H9 (cell line): Measurements from ENCODE around the gene ANKRD23. TPM values are rescaled to one million over a fixed set of nuclear protein-coding genes. Genes with fewer than 3 reads are reported as not detected.

ENCODE experiments used
- DNase-seq: peaks from one replicate; pipeline ENCODE4 v3.0.0-alpha.2; 2017
- H2AFZ ChIP-seq: one replicate; pipeline ENCODE4 v1.6.1; 2013; ENCODE audit warnings: mild to moderate bottlenecking, low read length, control low read depth, moderate library complexity
- H2AK5ac ChIP-seq: 2 replicates; pipeline ENCODE4 v1.6.1; 2013; ENCODE audit warnings: low read length, control low read depth, mixed read lengths; ENCODE audit not compliant: insufficient read length
- H2BK120ac ChIP-seq: one replicate; pipeline ENCODE4 v1.6.1; 2013; ENCODE audit warnings: low read depth, mild to moderate bottlenecking, low read length, control low read depth, inconsistent platforms; ENCODE audit not compliant: poor library complexity, severe bottlenecking
- H2BK12ac ChIP-seq: 2 replicates; pipeline ENCODE4 v1.6.1; 2013; ENCODE audit warnings: low read length, control low read depth, mixed read lengths, low read depth; ENCODE audit not compliant: insufficient read length
- H2BK15ac ChIP-seq: 2 replicates; pipeline ENCODE4 v1.6.1; 2013; ENCODE audit warnings: low read depth, low read length, control low read depth
- H2BK20ac ChIP-seq: one replicate; pipeline ENCODE4 v1.6.1; 2013; ENCODE audit warnings: low read depth, mild to moderate bottlenecking, low read length, control low read depth, inconsistent platforms; ENCODE audit not compliant: poor library complexity, severe bottlenecking
- H2BK5ac ChIP-seq: 2 replicates; pipeline ENCODE4 v1.6.1; 2013; ENCODE audit warnings: low read length, control low read depth, mixed read lengths; ENCODE audit not compliant: insufficient read length
- H3K14ac ChIP-seq: 2 replicates; pipeline ENCODE4 v1.6.1; 2013; ENCODE audit warnings: low read length, control low read depth; ENCODE audit not compliant: insufficient read depth
- H3K18ac ChIP-seq: 2 replicates; pipeline ENCODE4 v1.6.1; 2013; ENCODE audit warnings: low read depth, mild to moderate bottlenecking, mixed read lengths, low read length, control low read depth; ENCODE audit not compliant: insufficient read length
- H3K23ac ChIP-seq: 2 replicates; pipeline ENCODE4 v1.6.1; 2013; ENCODE audit warnings: low read length, control low read depth, mixed read lengths, low read depth; ENCODE audit not compliant: insufficient read length
- H3K23me2 ChIP-seq: 2 replicates; pipeline ENCODE4 v1.6.1; 2013; ENCODE audit warnings: low read depth, mild to moderate bottlenecking, mixed read lengths, low read length, control low read depth; ENCODE audit not compliant: insufficient read length, poor library complexity, severe bottlenecking
- H3K27ac ChIP-seq: 2 replicates; pipeline ENCODE4 v1.5.1; 2013; ENCODE audit warnings: low read length, control low read depth, mixed read lengths, low read depth; ENCODE audit not compliant: insufficient read length
- H3K27me3 ChIP-seq: 2 replicates; pipeline ENCODE4 v1.6.1; 2013; ENCODE audit warnings: low read length, control low read depth, inconsistent platforms; ENCODE audit not compliant: insufficient read depth
- H3K4ac ChIP-seq: 2 replicates; pipeline ENCODE4 v1.6.1; 2013; ENCODE audit warnings: low read depth, mild to moderate bottlenecking, control low read depth, inconsistent platforms, low read length, moderate library complexity
- H3K4me1 ChIP-seq: 2 replicates; pipeline ENCODE4 v1.6.1; 2013; ENCODE audit warnings: low read length, control low read depth, inconsistent platforms; ENCODE audit not compliant: insufficient read depth
- H3K4me2 ChIP-seq: 2 replicates; pipeline ENCODE4 v1.6.1; 2013; ENCODE audit warnings: low read length, control low read depth, mixed read lengths; ENCODE audit not compliant: insufficient read length, insufficient read depth
- H3K56ac ChIP-seq: 2 replicates; pipeline ENCODE4 v1.6.1; 2013; ENCODE audit warnings: low read depth, mild to moderate bottlenecking, mixed read lengths, low read length, control low read depth; ENCODE audit not compliant: insufficient read length
- H3K79me1 ChIP-seq: 2 replicates; pipeline ENCODE4 v1.6.1; 2013; ENCODE audit warnings: low read depth, mild to moderate bottlenecking, moderate library complexity, low read length, control low read depth, inconsistent platforms; ENCODE audit not compliant: insufficient read depth, poor library complexity, severe bottlenecking
- H3K79me2 ChIP-seq: 2 replicates; pipeline ENCODE4 v1.6.1; 2013; ENCODE audit warnings: low read length, control low read depth, inconsistent platforms; ENCODE audit not compliant: insufficient read depth
- H3K9ac ChIP-seq: 2 replicates; pipeline ENCODE4 v1.6.1; 2013; ENCODE audit warnings: low read length, control low read depth, mixed read lengths; ENCODE audit not compliant: insufficient read length; ENCODE audit errors: extremely low read depth
- H3K9me3 ChIP-seq: one replicate; pipeline ENCODE4 v1.6.1; 2013; ENCODE audit warnings: low read depth, low read length, inconsistent platforms; ENCODE audit not compliant: control insufficient read depth
- H3T11ph ChIP-seq: one replicate; pipeline ENCODE4 v1.6.1; 2013; ENCODE audit warnings: mild to moderate bottlenecking, low read length, control low read depth, inconsistent platforms
- H4K20me1 ChIP-seq: one replicate; pipeline ENCODE4 v1.6.1; 2013; ENCODE audit not compliant: control insufficient read depth, insufficient read length, insufficient read depth
- H4K5ac ChIP-seq: 2 replicates; pipeline ENCODE4 v1.6.1; 2013; ENCODE audit warnings: low read depth, mild to moderate bottlenecking, mixed read lengths, low read length, control low read depth; ENCODE audit not compliant: insufficient read length
- H4K8ac ChIP-seq: replicated peaks from 2 replicates; pipeline ENCODE4 v1.6.1; 2013; ENCODE audit warnings: low read length, control low read depth, mixed read lengths, low read depth; ENCODE audit not compliant: insufficient read length
- H4K91ac ChIP-seq: 2 replicates; pipeline ENCODE4 v1.6.1; 2013; ENCODE audit warnings: low read depth, mild to moderate bottlenecking, moderate library complexity, mixed read lengths, low read length, control low read depth; ENCODE audit not compliant: insufficient read length
- H3K27ac Mint-ChIP-seq, 3 experiments: 2 replicates in 2 of 3; 3 replicates in 1 of 3; pipeline ENCODE4 v1.8.0; 2020 to 2021; ENCODE audit warnings: mixed read lengths in 3 of 3, mild to moderate bottlenecking in 1 of 3, moderate library complexity in 1 of 3
- H3K27me3 Mint-ChIP-seq: 2 replicates; pipeline ENCODE4 v1.8.0; 2021; ENCODE audit warnings: low read depth, mild to moderate bottlenecking, moderate library complexity, mixed read lengths
- H3K36me3 Mint-ChIP-seq, 3 experiments: 2 replicates in 2 of 3; 3 replicates in 1 of 3; pipeline ENCODE4 v1.8.0; 2020 to 2021; ENCODE audit warnings: low read depth in 3 of 3, mixed read lengths in 3 of 3; ENCODE audit not compliant: insufficient read depth in 1 of 3
- H3K4me1 Mint-ChIP-seq, 2 experiments: 2 replicates each; pipeline ENCODE4 v1.8.0; 2020; ENCODE audit warnings: mixed read lengths in 2 of 2
- H3K4me3 Mint-ChIP-seq, 2 experiments: 2 replicates in 1 of 2; 3 replicates in 1 of 2; pipeline ENCODE4 v1.8.0; 2020 to 2021; ENCODE audit warnings: mild to moderate bottlenecking in 2 of 2, mixed read lengths in 2 of 2, moderate library complexity in 1 of 2
- H3K9me3 Mint-ChIP-seq, 2 experiments: 2 replicates in 1 of 2; 3 replicates in 1 of 2; pipeline ENCODE4 v1.8.0; 2020; ENCODE audit warnings: mild to moderate bottlenecking in 2 of 2, mixed read lengths in 2 of 2, moderate library complexity in 1 of 2
- CTCF ChIP-seq: fragments of 200-600 bp; sonication (generic); conservative IDR thresholded peaks from 3 replicates; pipeline ENCODE4 v1.8.0; 2021; ENCODE audit warnings: antibody characterized with exemption, mild to moderate bottlenecking
- WGBS: extraction: QIAGEN DNeasy Blood & Tissue Kit; methylation state at CpG from one replicate; pipeline ENCODE4 v1.1.7; 2013; ENCODE audit warnings: missing lambda C conversion rate, low lambda C conversion rate, mixed read lengths; ENCODE audit not compliant: insufficient read length; ENCODE audit errors: extremely low coverage; 5-methylcytosine and 5-hydroxymethylcytosine counted together
- total RNA-seq: library from RNA; stranded (reverse); gene quantifications from 2 replicates; pipeline ENCODE4 v1.2.1, GENCODE V29; 2021

The ANKRD23 gene
- total RNA-seq, 1 experiment from 2014 or later, result 2.4 TPM

DNA sequence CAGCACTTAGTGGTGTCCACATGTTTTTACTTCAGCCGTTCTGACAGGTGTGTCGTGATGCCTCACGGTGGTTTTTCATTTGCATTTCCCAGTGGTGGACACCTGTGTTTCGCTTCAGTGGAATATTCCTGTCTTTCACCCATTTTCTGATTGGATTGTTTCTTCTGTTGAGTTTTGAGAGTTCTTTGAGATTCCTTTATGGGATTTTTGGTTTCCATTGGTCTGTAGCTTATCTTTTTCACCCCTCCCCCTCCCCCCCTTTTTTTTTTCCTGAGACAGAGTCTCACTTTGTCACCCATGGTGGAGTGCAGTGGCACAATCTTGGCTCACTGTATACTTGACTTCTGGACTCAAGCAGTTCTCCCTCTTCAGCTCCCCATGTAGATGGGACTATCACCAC, 8.0 kb downstream of the ANKRD23 start:
- no peaks in the 10 kb centered on the region for H3K4me1 ChIP-seq

More for the DNA sequence above, 8.0 kb downstream of the ANKRD23 start:
- H3K23ac ChIP-seq, result no peak overlapping the region
- no peaks in the 10 kb centered on the region for H3K23me2 ChIP-seq
- no CpG with 5 or more reads among the region's 4 CpGs for WGBS
- Mint-ChIP-seq H3K9me3 (no peaks in the 10 kb centered on the region), H3K27me3 (no peaks in the 10 kb centered on the region), H3K4me3 (no peak overlapping the region), H3K4me1 (peaks cover 21 to 26% of the 10 kb centered on the region in 2 experiments), H3K36me3 (peaks cover 15 to 49% (median 30%) of the 10 kb centered on the region in 3 experiments), H3K27ac (no peak overlapping the region)
- no peak overlapping the region for H3K18ac ChIP-seq
- H3K4ac ChIP-seq, result no peak overlapping the region
- H4K20me1 ChIP-seq, result no peaks in the 10 kb centered on the region
- H2AK5ac ChIP-seq, result no peak overlapping the region
- H3K27me3 ChIP-seq, result no peaks in the 10 kb centered on the region
- H3K27ac ChIP-seq, result no peak overlapping the region
- no peak overlapping the region for H3K9ac ChIP-seq
- DNase-seq, result no peak
- no peak overlapping the region for H2BK5ac ChIP-seq
- H2AFZ ChIP-seq, result no peak overlapping the region
- H3K79me2 ChIP-seq, result no peaks in the 10 kb centered on the region
- H4K5ac ChIP-seq, result no peak overlapping the region
- H4K91ac ChIP-seq, result no peak overlapping the region
- H3K4me2 ChIP-seq, result no peak overlapping the region
- no peaks in the 10 kb centered on the region for H3K9me3 ChIP-seq
- H4K8ac ChIP-seq, result no peak overlapping the region
- H3T11ph ChIP-seq, result no peak overlapping the region
- H2BK20ac ChIP-seq, result no peak overlapping the region
- no peak overlapping the region for H2BK120ac ChIP-seq
- H3K56ac ChIP-seq, result no peak overlapping the region
- H2BK12ac ChIP-seq, result no peak overlapping the region
- H3K79me1 ChIP-seq, result no peaks in the 10 kb centered on the region
- no peak overlapping the region for H2BK15ac ChIP-seq
- TF ChIP-seq CTCF, result no peak
- no peak overlapping the region for H3K14ac ChIP-seq
